NB4 (cell line): Measurements from ENCODE around the gene LASP1NB.
"Not testable (repeated sequence)": the region's sequence is repeated elsewhere in the genome, so short reads cannot be mapped to it uniquely, and the experiment has no call there.

Source experiments
- DNase-seq: peaks from one replicate; pipeline ENCODE4 v3.0.0; 2010; ENCODE audit warnings: low read depth
- H3K4me3 ChIP-seq: one replicate; pipeline ENCODE4 v1.5.1; 2011; ENCODE audit warnings: mild to moderate bottlenecking, low read depth, low read length, moderate library complexity
- MAX ChIP-seq: IDR thresholded peaks from 2 replicates; pipeline ENCODE4 v1.6.1; 2011; ENCODE audit warnings: low read depth, low read length
- MYC ChIP-seq: IDR thresholded peaks from 2 replicates; pipeline ENCODE4 v1.6.1; 2011; ENCODE audit warnings: low read depth, low read length
- POLR2A ChIP-seq: IDR thresholded peaks from 2 replicates; pipeline ENCODE4 v1.6.1; 2011; ENCODE audit warnings: mild to moderate bottlenecking; ENCODE audit not compliant: insufficient read length; ENCODE audit errors: extremely low read depth
- TF ChIP-seq, protein P1 (sequence below): IDR thresholded peaks from one replicate; pipeline ENCODE4 v1.5.1; 2012; ENCODE audit warnings: low read depth, low read length

The LASP1NB gene

DNA sequence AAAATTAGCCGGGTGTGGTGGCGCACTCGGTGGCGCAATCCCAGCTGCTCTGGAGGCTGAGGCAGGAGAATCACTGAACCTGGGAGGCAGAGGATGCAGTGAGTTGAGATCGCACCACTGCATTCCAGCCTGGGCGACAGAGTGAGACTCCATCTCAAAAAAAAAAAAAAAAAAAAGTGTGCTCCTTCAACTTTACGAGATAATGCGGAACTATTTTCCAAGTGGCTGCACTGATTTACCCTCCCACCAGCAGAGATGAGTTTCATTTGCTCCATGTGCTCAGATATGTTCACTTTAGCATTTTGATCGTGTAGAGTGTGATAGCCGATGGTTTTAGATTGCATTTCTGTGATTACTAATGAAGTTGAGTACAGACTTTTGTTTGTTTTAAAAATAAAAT lies 20.0 kb upstream of the LASP1NB start:
- H3K4me3 ChIP-seq: no peak overlapping the region
- DNase-seq: no peak
- no peak for TF ChIP-seq MAX
- TF ChIP-seq MYC: no peak
- TF ChIP-seq POLR2A: no peak
- TF ChIP-seq, protein P1, sequence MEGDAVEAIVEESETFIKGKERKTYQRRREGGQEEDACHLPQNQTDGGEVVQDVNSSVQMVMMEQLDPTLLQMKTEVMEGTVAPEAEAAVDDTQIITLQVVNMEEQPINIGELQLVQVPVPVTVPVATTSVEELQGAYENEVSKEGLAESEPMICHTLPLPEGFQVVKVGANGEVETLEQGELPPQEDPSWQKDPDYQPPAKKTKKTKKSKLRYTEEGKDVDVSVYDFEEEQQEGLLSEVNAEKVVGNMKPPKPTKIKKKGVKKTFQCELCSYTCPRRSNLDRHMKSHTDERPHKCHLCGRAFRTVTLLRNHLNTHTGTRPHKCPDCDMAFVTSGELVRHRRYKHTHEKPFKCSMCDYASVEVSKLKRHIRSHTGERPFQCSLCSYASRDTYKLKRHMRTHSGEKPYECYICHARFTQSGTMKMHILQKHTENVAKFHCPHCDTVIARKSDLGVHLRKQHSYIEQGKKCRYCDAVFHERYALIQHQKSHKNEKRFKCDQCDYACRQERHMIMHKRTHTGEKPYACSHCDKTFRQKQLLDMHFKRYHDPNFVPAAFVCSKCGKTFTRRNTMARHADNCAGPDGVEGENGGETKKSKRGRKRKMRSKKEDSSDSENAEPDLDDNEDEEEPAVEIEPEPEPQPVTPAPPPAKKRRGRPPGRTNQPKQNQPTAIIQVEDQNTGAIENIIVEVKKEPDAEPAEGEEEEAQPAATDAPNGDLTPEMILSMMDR: no peak

- no peak for TF ChIP-seq MYC
- TF ChIP-seq MAX: no peak
- no peak for TF ChIP-seq POLR2A
- TF ChIP-seq, protein P1: no peak
- H3K4me3 ChIP-seq: no peak overlapping the region
Measured at GRCh38 chr17:38906460-38907228, 18.8 kb upstream of the LASP1NB start.

DNA sequence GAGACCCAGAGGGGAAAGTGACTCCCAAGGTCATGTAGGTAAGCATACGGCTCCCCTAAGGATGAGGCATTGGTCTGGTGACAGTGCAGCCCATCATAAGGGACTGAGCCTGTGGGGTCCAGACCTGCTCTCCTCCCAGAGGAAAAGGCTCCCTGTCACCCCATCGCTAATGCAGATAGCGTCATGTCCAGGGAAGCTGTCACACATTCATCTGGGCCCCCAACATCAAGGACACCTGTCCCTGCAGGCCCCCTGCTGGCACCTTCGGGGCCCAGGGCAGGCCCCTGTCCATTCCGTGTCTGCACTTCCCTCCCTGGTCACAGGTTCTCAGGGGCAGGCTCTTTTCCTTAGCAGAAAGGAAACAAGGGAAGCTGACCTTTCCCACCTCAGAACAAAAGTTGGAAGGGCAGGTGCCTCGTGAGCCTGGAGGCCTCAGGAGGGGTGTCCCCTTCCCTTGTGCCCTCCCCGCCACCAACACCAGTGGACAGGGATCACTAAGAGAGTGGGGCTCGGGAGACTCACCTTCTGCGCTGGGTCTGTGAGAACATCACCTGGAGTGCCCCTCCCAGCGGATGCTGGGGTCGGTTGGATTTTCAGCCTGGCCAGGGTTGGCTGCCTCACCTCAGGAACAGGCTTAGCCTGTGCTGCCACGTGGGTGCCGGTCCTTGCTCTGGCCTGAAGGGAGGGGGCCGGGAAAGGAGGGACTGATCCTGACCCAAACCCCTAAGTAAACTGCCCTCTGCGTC lies 17.3 kb upstream of the LASP1NB start:
- TF ChIP-seq MYC (no peak), POLR2A (no peak)
- H3K4me3 ChIP-seq: no peak overlapping the region
- DNase-seq: no peak

More at GRCh38 chr17:38906460-38907228, 18.8 kb upstream of the LASP1NB start:
- DNase-seq: no peak

- no peak overlapping the region for H3K4me3 ChIP-seq
- TF ChIP-seq POLR2A (no peak), MAX (no peak), MYC (no peak)
- TF ChIP-seq, protein P1: no peak
Measured at GRCh38 chr17:38908676-38909181, 16.7 kb upstream of the LASP1NB start.

DNA sequence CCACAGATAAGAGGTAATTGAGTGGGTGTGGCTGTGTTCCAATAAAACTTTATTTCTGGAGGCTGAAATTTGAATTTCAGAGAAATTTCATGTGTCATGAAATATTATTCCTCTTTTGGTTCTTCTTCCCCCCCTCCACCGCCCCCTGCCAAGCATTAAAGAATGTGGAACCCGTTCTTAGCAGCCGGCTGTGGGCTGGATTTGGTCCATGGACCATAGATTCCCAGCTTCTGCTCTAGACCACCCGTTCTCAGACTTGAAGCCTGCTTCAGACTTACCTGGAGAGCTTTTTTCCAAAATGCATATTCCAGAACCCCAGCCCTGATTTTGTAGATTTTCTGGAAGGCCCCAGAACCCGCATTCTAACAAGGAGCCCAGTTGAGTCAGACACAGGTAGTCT lies 15.1 kb upstream of the LASP1NB start:
- DNase-seq: no peak
- H3K4me3 ChIP-seq: no peak overlapping the region
- TF ChIP-seq POLR2A: no peak
- TF ChIP-seq, protein P1: no peak
- TF ChIP-seq MAX: no peak
- TF ChIP-seq MYC: no peak

More at GRCh38 chr17:38908676-38909181, 16.7 kb upstream of the LASP1NB start:
- DNase-seq: no peak

- DNase-seq: no peak
- TF ChIP-seq POLR2A (no peak), MYC (no peak), MAX (no peak)
- TF ChIP-seq, protein P1: no peak
- no peak overlapping the region for H3K4me3 ChIP-seq
Measured at GRCh38 chr17:38911081-38911730, 14.2 kb upstream of the LASP1NB start.

GRCh38 chr17:38911731-38912081 lies 13.7 kb upstream of the LASP1NB start:
- H3K4me3 ChIP-seq, DNase-seq: not testable (repeated sequence)
